ENCODE data around the gene METRN.

The METRN gene

DNA sequence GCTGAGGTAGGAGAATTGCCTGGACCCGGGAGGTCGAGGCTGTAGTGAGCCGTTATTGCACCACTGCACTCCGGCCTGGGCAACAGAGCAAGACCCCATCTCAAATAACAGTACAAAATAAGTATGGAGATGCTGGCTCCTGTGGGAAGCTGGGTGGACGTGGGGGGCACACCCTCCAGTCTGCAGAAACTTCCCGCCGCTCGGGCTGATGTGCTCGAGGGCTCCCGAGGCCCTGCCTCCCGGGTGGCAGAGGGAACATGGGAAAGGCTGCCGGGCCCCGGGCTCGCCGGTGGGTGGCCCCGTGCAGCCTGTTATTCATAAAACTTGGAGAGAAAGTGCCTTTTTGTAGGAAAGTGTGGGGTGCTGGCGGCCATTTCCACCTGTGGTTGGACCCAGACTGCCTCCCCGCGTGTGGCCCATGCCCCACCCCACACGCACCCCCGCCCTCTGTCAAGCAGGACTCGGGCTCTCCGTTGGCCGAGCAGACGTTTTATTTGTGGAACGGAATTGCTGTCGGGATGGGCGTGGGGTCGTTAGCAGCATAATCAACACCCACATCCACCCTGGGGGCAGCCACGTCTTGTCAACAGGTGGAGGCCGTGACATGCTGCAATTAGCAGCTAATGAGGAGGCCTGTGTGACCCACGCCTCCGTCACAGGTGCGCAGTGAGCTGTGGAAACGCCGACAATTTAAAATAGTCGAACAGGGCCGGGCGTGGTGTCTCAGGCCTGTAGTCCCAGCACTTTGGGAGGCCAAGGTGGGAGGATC is 33.2 kb downstream of the METRN start:
- no peak overlapping the region for H2AFZ ChIP-seq (ENCODE audit: low read length)
- H3K9me3 ChIP-seq (ENCODE audit: insufficient read depth, low read depth, low read length), result no peaks in the 10 kb centered on the region
- H3K4me1 ChIP-seq (ENCODE audit: insufficient read depth, low read length, poor library complexity, severe bottlenecking), result no peaks in the 10 kb centered on the region
- H3F3A ChIP-seq (ENCODE audit: low read depth), result no peaks in the 10 kb centered on the region
- H3K4me2 ChIP-seq (ENCODE audit: low read depth, low read length, poor library complexity, severe bottlenecking), result no peak overlapping the region
- no peaks in the 10 kb centered on the region for H3K27me3 ChIP-seq (ENCODE audit: insufficient read depth, low read length, poor library complexity, severe bottlenecking)
- no peak overlapping the region for H3K9ac ChIP-seq (ENCODE audit: low read depth, low read length, poor library complexity, severe bottlenecking)
- H3K4me3 ChIP-seq (ENCODE audit: low read length, poor library complexity, severe bottlenecking), result no peak overlapping the region
- no peaks in the 10 kb centered on the region for H3K36me3 ChIP-seq (ENCODE audit: insufficient read depth, low read length)
- TF ChIP-seq, protein P1, sequence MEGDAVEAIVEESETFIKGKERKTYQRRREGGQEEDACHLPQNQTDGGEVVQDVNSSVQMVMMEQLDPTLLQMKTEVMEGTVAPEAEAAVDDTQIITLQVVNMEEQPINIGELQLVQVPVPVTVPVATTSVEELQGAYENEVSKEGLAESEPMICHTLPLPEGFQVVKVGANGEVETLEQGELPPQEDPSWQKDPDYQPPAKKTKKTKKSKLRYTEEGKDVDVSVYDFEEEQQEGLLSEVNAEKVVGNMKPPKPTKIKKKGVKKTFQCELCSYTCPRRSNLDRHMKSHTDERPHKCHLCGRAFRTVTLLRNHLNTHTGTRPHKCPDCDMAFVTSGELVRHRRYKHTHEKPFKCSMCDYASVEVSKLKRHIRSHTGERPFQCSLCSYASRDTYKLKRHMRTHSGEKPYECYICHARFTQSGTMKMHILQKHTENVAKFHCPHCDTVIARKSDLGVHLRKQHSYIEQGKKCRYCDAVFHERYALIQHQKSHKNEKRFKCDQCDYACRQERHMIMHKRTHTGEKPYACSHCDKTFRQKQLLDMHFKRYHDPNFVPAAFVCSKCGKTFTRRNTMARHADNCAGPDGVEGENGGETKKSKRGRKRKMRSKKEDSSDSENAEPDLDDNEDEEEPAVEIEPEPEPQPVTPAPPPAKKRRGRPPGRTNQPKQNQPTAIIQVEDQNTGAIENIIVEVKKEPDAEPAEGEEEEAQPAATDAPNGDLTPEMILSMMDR (conservative IDR thresholded peaks at IDR 0.05; ENCODE audit: low read length), result no peak
- no peak for TF ChIP-seq EZH2phosphoT487 (IDR thresholded peaks at IDR 0.05; ENCODE audit: borderline replicate concordance)
- no peaks in the 10 kb centered on the region for H3K79me2 ChIP-seq (ENCODE audit: insufficient read depth, low read length)
- H3K9me2 ChIP-seq (replicated peaks; ENCODE audit: low read depth, low read length), result no peaks in the 10 kb centered on the region
- no peaks in the 10 kb centered on the region for H4K20me1 ChIP-seq (ENCODE audit: insufficient read depth, low read length, poor library complexity, severe bottlenecking)

DNA sequence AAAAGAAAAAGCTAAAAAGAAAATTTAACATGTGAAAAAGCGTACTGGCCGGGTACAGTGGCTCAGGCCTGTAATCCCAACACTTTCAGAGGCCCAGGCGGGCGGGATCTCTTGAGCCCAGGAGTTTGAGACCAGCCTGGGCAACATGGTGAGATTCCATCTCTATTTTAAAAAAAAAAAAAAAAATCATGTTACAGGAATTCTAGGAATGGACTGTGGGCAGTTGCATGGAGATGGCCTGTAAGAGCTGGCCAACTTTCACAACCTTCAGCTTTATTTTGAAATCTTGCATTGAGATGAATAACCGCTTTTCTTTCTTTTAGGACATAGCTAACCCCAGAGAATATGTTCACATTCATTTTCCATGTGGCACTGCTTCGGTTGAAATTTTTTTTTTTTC is 34.1 kb downstream of the METRN start:
- Histone ChIP-seq H3K36me3 (ENCODE audit: insufficient read depth, low read length) (no peaks in the 10 kb centered on the region), H3K4me1 (ENCODE audit: insufficient read depth, low read length, poor library complexity, severe bottlenecking) (no peaks in the 10 kb centered on the region), H3K4me3 (ENCODE audit: low read length, poor library complexity, severe bottlenecking) (no peak overlapping the region), H2AFZ (ENCODE audit: low read length) (no peak overlapping the region), H3K9me2 (replicated peaks; ENCODE audit: low read depth, low read length) (no peaks in the 10 kb centered on the region), H3K27me3 (ENCODE audit: insufficient read depth, low read length, poor library complexity, severe bottlenecking) (no peaks in the 10 kb centered on the region), H3K4me2 (ENCODE audit: low read depth, low read length, poor library complexity, severe bottlenecking) (no peak overlapping the region), H4K20me1 (ENCODE audit: insufficient read depth, low read length, poor library complexity, severe bottlenecking) (no peaks in the 10 kb centered on the region), H3K79me2 (ENCODE audit: insufficient read depth, low read length) (no peaks in the 10 kb centered on the region), H3K9ac (ENCODE audit: low read depth, low read length, poor library complexity, severe bottlenecking) (no peak overlapping the region), H3K9me3 (ENCODE audit: insufficient read depth, low read depth, low read length) (no peaks in the 10 kb centered on the region), H3F3A (ENCODE audit: low read depth) (no peaks in the 10 kb centered on the region)
- TF ChIP-seq, protein P1 (conservative IDR thresholded peaks at IDR 0.05; ENCODE audit: low read length), result no peak
- no peak for TF ChIP-seq EZH2phosphoT487 (IDR thresholded peaks at IDR 0.05; ENCODE audit: borderline replicate concordance)

DNA sequence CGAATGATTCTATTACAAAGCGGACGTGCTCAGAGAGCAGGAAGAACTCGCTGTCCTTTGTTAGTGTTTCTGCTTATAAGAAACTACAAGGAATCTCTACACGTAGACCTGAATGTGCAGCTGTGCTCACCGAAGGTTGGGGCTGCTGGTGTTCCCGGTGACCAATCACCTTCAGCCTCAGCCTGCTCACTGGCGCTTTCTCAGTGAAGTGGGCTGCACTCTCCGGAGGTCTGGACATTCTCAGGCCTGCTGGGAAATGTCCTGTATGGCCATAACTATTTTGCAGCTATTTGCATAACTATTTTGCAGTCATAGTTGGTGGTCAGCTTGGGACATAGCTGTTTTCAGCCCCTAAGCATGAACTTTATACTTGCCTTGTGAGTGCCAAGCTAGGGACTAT is 35.6 kb downstream of the METRN start:
- Histone ChIP-seq H3K36me3 (ENCODE audit: insufficient read depth, low read length) (no peaks in the 10 kb centered on the region), H3K4me3 (ENCODE audit: low read length, poor library complexity, severe bottlenecking) (no peak overlapping the region), H3K9ac (ENCODE audit: low read depth, low read length, poor library complexity, severe bottlenecking) (no peak overlapping the region), H3K79me2 (ENCODE audit: insufficient read depth, low read length) (no peaks in the 10 kb centered on the region), H3K9me2 (replicated peaks; ENCODE audit: low read depth, low read length) (no peaks in the 10 kb centered on the region), H4K20me1 (ENCODE audit: insufficient read depth, low read length, poor library complexity, severe bottlenecking) (no peaks in the 10 kb centered on the region), H3F3A (ENCODE audit: low read depth) (no peaks in the 10 kb centered on the region), H3K27me3 (ENCODE audit: insufficient read depth, low read length, poor library complexity, severe bottlenecking) (no peaks in the 10 kb centered on the region), H3K9me3 (ENCODE audit: insufficient read depth, low read depth, low read length) (no peaks in the 10 kb centered on the region), H3K4me2 (ENCODE audit: low read depth, low read length, poor library complexity, severe bottlenecking) (no peak overlapping the region), H2AFZ (ENCODE audit: low read length) (no peak overlapping the region), H3K4me1 (ENCODE audit: insufficient read depth, low read length, poor library complexity, severe bottlenecking) (no peaks in the 10 kb centered on the region)
- TF ChIP-seq, protein P1 (conservative IDR thresholded peaks at IDR 0.05; ENCODE audit: low read length), result no peak
- TF ChIP-seq EZH2phosphoT487 (IDR thresholded peaks at IDR 0.05; ENCODE audit: borderline replicate concordance), result no peak

All from Loucy (cell line).